ENCODE results near the gene NEDD9. TPM values are rescaled to one million over a fixed set of nuclear protein-coding genes. Genes with fewer than 3 reads are reported as not detected.

Gene NEDD9
- polyA plus RNA-seq, 4 donors: 13.6 to 17.6 (median 15.0) TPM

- Histone ChIP-seq H3K4me3 (ENCODE audit: low read depth in 1 of 3, low read length in 3 of 3) (no peak overlapping the region), H3K36me3 (ENCODE audit: control insufficient read depth in 3 of 3, insufficient read depth in 2 of 3, low read depth in 1 of 3, low read length in 3 of 3) (no peaks in the 10 kb centered on the region), H3K4me1 (ENCODE audit: control insufficient read depth in 3 of 3, insufficient read depth in 2 of 3, low read depth in 1 of 3, low read length in 2 of 3) (no peaks in the 10 kb centered on the region), H3K27ac (ENCODE audit: low read depth in 1 of 3, low read length in 2 of 3) (no peak overlapping the region), H3K9me3 (ENCODE audit: control insufficient read depth in 2 of 2, insufficient read depth in 1 of 2, low read depth in 1 of 2, low read length in 1 of 2) (peaks cover 0 to 4% of the 10 kb centered on the region in 2 donors), H3K27me3 (ENCODE audit: control insufficient read depth in 3 of 3, insufficient read depth in 3 of 3, low read length in 3 of 3) (no peaks in the 10 kb centered on the region)
- FAIRE-seq (no peak), DNase-seq (no peak)
- 78 to 87% (median 82%) methylated on average over 1 of the region's 1 CpG for WGBS, 3 donors
Measured at GRCh38 chr6:11243861-11244260, 11.4 kb upstream of the NEDD9 start.

GRCh38 chr6:11242711-11243110 lies 10.2 kb upstream of the NEDD9 start:
- Histone ChIP-seq H3K36me3 (ENCODE audit: control insufficient read depth in 3 of 3, insufficient read depth in 2 of 3, low read depth in 1 of 3, low read length in 3 of 3) (no peaks in the 10 kb centered on the region), H3K27me3 (ENCODE audit: control insufficient read depth in 3 of 3, insufficient read depth in 3 of 3, low read length in 3 of 3) (no peaks in the 10 kb centered on the region), H3K27ac (ENCODE audit: low read depth in 1 of 3, low read length in 2 of 3) (no peak overlapping the region), H3K4me3 (ENCODE audit: low read depth in 1 of 3, low read length in 3 of 3) (no peak overlapping the region), H3K4me1 (ENCODE audit: control insufficient read depth in 3 of 3, insufficient read depth in 2 of 3, low read depth in 1 of 3, low read length in 2 of 3) (no peaks in the 10 kb centered on the region), H3K9me3 (ENCODE audit: control insufficient read depth in 2 of 2, insufficient read depth in 1 of 2, low read depth in 1 of 2, low read length in 1 of 2) (no peaks in the 10 kb centered on the region)
- no peak for FAIRE-seq
- DNase-seq: no peak

GRCh38 chr6:11241793-11242201 lies 9.3 kb upstream of the NEDD9 start:
- Histone ChIP-seq H3K9me3 (ENCODE audit: control insufficient read depth in 2 of 2, insufficient read depth in 1 of 2, low read depth in 1 of 2, low read length in 1 of 2) (no peaks in the 10 kb centered on the region), H3K27me3 (ENCODE audit: control insufficient read depth in 3 of 3, insufficient read depth in 3 of 3, low read length in 3 of 3) (no peaks in the 10 kb centered on the region), H3K4me1 (ENCODE audit: control insufficient read depth in 3 of 3, insufficient read depth in 2 of 3, low read depth in 1 of 3, low read length in 2 of 3) (peaks cover 0 to 2% (median 1%) of the 10 kb centered on the region in 3 donors), H3K36me3 (ENCODE audit: control insufficient read depth in 3 of 3, insufficient read depth in 2 of 3, low read depth in 1 of 3, low read length in 3 of 3) (no peaks in the 10 kb centered on the region), H3K27ac (ENCODE audit: low read depth in 1 of 3, low read length in 2 of 3) (no peak overlapping the region), H3K4me3 (ENCODE audit: low read depth in 1 of 3, low read length in 3 of 3) (no peak overlapping the region)
- WGBS, 3 donors: 71 to 82% (median 81%) methylated on average over 17 of the region's 17 CpGs
- DNase-seq (no peak), FAIRE-seq (no peak)

- no peak for FAIRE-seq
- peaks cover under 1 to 7% (median 5%) of the 10 kb centered on the region in 3 donors for H3K4me1 ChIP-seq (ENCODE audit: control insufficient read depth in 3 of 3, insufficient read depth in 2 of 3, low read depth in 1 of 3, low read length in 2 of 3)
- no peak overlapping the region for H3K27ac ChIP-seq (ENCODE audit: low read depth in 1 of 3, low read length in 2 of 3)
- H3K27me3 ChIP-seq (ENCODE audit: control insufficient read depth in 3 of 3, insufficient read depth in 3 of 3, low read length in 3 of 3): no peaks in the 10 kb centered on the region
- H3K36me3 ChIP-seq (ENCODE audit: control insufficient read depth in 3 of 3, insufficient read depth in 2 of 3, low read depth in 1 of 3, low read length in 3 of 3): no peaks in the 10 kb centered on the region
- DNase-seq: no peak
- H3K9me3 ChIP-seq (ENCODE audit: control insufficient read depth in 2 of 2, insufficient read depth in 1 of 2, low read depth in 1 of 2, low read length in 1 of 2): no peaks in the 10 kb centered on the region
- WGBS, 3 donors: 92 to 94% (median 94%) methylated on average over 11 of the region's 11 CpGs
- no peak overlapping the region for H3K4me3 ChIP-seq (ENCODE audit: low read depth in 1 of 3, low read length in 3 of 3)
Measured at GRCh38 chr6:11241154-11241792, 8.8 kb upstream of the NEDD9 start.

- Histone ChIP-seq H3K4me3 (ENCODE audit: low read depth in 1 of 3, low read length in 3 of 3) (no peak overlapping the region), H3K36me3 (ENCODE audit: control insufficient read depth in 3 of 3, insufficient read depth in 2 of 3, low read depth in 1 of 3, low read length in 3 of 3) (no peaks in the 10 kb centered on the region), H3K27me3 (ENCODE audit: control insufficient read depth in 3 of 3, insufficient read depth in 3 of 3, low read length in 3 of 3) (no peaks in the 10 kb centered on the region), H3K9me3 (ENCODE audit: control insufficient read depth in 2 of 2, insufficient read depth in 1 of 2, low read depth in 1 of 2, low read length in 1 of 2) (no peaks in the 10 kb centered on the region), H3K27ac (ENCODE audit: low read depth in 1 of 3, low read length in 2 of 3) (no peak overlapping the region), H3K4me1 (ENCODE audit: control insufficient read depth in 3 of 3, insufficient read depth in 2 of 3, low read depth in 1 of 3, low read length in 2 of 3) (peaks cover 3 to 17% (median 10%) of the 10 kb centered on the region in 3 donors)
- FAIRE-seq (no peak), DNase-seq (no peak)
- 88 to 98% (median 94%) methylated on average over 4 of the region's 4 CpGs for WGBS, 3 donors
Measured at GRCh38 chr6:11237956-11238355, 5.5 kb upstream of the NEDD9 start.

- Histone ChIP-seq H3K27me3 (ENCODE audit: control insufficient read depth in 3 of 3, insufficient read depth in 3 of 3, low read length in 3 of 3) (no peaks in the 10 kb centered on the region), H3K4me1 (ENCODE audit: control insufficient read depth in 3 of 3, insufficient read depth in 2 of 3, low read depth in 1 of 3, low read length in 2 of 3) (peaks cover 3 to 17% (median 10%) of the 10 kb centered on the region in 3 donors), H3K36me3 (ENCODE audit: control insufficient read depth in 3 of 3, insufficient read depth in 2 of 3, low read depth in 1 of 3, low read length in 3 of 3) (no peaks in the 10 kb centered on the region), H3K27ac (ENCODE audit: low read depth in 1 of 3, low read length in 2 of 3) (no peak overlapping the region), H3K4me3 (ENCODE audit: low read depth in 1 of 3, low read length in 3 of 3) (no peak overlapping the region), H3K9me3 (ENCODE audit: control insufficient read depth in 2 of 2, insufficient read depth in 1 of 2, low read depth in 1 of 2, low read length in 1 of 2) (no peaks in the 10 kb centered on the region)
- WGBS, 3 donors: 94 to 98% (median 97%) methylated on average over 4 of the region's 4 CpGs
- DNase-seq: no peak
- FAIRE-seq: no peak
Measured at GRCh38 chr6:11237428-11237827, 5.0 kb upstream of the NEDD9 start.

GRCh38 chr6:11236915-11237314 lies 4.4 kb upstream of the NEDD9 start:
- Histone ChIP-seq H3K27me3 (ENCODE audit: control insufficient read depth in 3 of 3, insufficient read depth in 3 of 3, low read length in 3 of 3) (no peaks in the 10 kb centered on the region), H3K27ac (ENCODE audit: low read depth in 1 of 3, low read length in 2 of 3) (peak overlapping the region in 2 of 3 donors; percentile 21 to 55), H3K9me3 (ENCODE audit: control insufficient read depth in 2 of 2, insufficient read depth in 1 of 2, low read depth in 1 of 2, low read length in 1 of 2) (no peaks in the 10 kb centered on the region), H3K4me3 (ENCODE audit: low read depth in 1 of 3, low read length in 3 of 3) (no peak overlapping the region), H3K4me1 (ENCODE audit: control insufficient read depth in 3 of 3, insufficient read depth in 2 of 3, low read depth in 1 of 3, low read length in 2 of 3) (peaks cover 3 to 17% (median 10%) of the 10 kb centered on the region in 3 donors), H3K36me3 (ENCODE audit: control insufficient read depth in 3 of 3, insufficient read depth in 2 of 3, low read depth in 1 of 3, low read length in 3 of 3) (no peaks in the 10 kb centered on the region)
- 87 to 96% (median 93%) methylated on average over 6 of the region's 6 CpGs for WGBS, 3 donors
- DNase-seq (no peak), FAIRE-seq (no peak)

GRCh38 chr6:11236076-11236750 lies 3.7 kb upstream of the NEDD9 start:
- H3K4me3 ChIP-seq (ENCODE audit: low read depth in 1 of 3, low read length in 3 of 3): no peak overlapping the region
- H3K36me3 ChIP-seq (ENCODE audit: control insufficient read depth in 3 of 3, insufficient read depth in 2 of 3, low read depth in 1 of 3, low read length in 3 of 3): no peaks in the 10 kb centered on the region
- H3K27me3 ChIP-seq (ENCODE audit: control insufficient read depth in 3 of 3, insufficient read depth in 3 of 3, low read length in 3 of 3): no peaks in the 10 kb centered on the region
- no peaks in the 10 kb centered on the region for H3K9me3 ChIP-seq (ENCODE audit: control insufficient read depth in 2 of 2, insufficient read depth in 1 of 2, low read depth in 1 of 2, low read length in 1 of 2)
- 57 to 64% (median 63%) methylated on average over 6 of the region's 6 CpGs for WGBS, 3 donors
- FAIRE-seq (no peak), DNase-seq (peak; percentile 79 to 85)
- peaks cover 3 to 19% (median 10%) of the 10 kb centered on the region in 3 donors for H3K4me1 ChIP-seq (ENCODE audit: control insufficient read depth in 3 of 3, insufficient read depth in 2 of 3, low read depth in 1 of 3, low read length in 2 of 3)
- H3K27ac ChIP-seq (ENCODE audit: low read depth in 1 of 3, low read length in 2 of 3): peak overlapping the region in 2 of 3 donors; percentile 21 to 55

Measured in small intestine (tissue), 7 donors.